Fibroblast of gingiva (primary cell): ENCODE measurements around the gene SKAP1.
"Not testable (repeated sequence)": the region's sequence is repeated elsewhere in the genome, so short reads cannot be mapped to it uniquely, and the experiment has no call there.

Experiments
- DNase-seq: peaks from one replicate; pipeline ENCODE4 v3.0.0-alpha.2; 2011; ENCODE audit warnings: low read depth

SKAP1 gene

GRCh38 chr17:48429638-48430586 is at the start of gene SKAP1:
Gene SKAP1, minus strand, starts transcription at chr17:48430214.
- DNase-seq: no peak

GRCh38 chr17:48479014-48479402 is 49.0 kb upstream of the SKAP1 start:
- DNase-seq: no peak

- DNase-seq: no peak
These were observed 48.4 kb upstream of the SKAP1 start for GRCh38 chr17:48478224-48479013.

GRCh38 chr17:48477221-48477620 is 47.2 kb upstream of the SKAP1 start:
- DNase-seq: no peak

GRCh38 chr17:48472411-48473281 is 42.6 kb upstream of the SKAP1 start:
- no peak for DNase-seq

- DNase-seq: no peak
These were observed 41.9 kb upstream of the SKAP1 start for GRCh38 chr17:48471817-48472410.

GRCh38 chr17:48470388-48471034 is 40.5 kb upstream of the SKAP1 start:
- DNase-seq: no peak

- no peak for DNase-seq
These were observed 39.2 kb upstream of the SKAP1 start for GRCh38 chr17:48469227-48469626.

- DNase-seq: no peak
These were observed 38.3 kb upstream of the SKAP1 start for GRCh38 chr17:48468299-48468698.

GRCh38 chr17:48465884-48466283 is 35.9 kb upstream of the SKAP1 start:
- no peak for DNase-seq

- DNase-seq: no peak
These were observed 33.5 kb upstream of the SKAP1 start for GRCh38 chr17:48463526-48463925.

- no peak for DNase-seq
These were observed 32.9 kb upstream of the SKAP1 start for GRCh38 chr17:48462946-48463345.

- no peak for DNase-seq
These were observed 30.0 kb upstream of the SKAP1 start for GRCh38 chr17:48460052-48460451.

GRCh38 chr17:48459070-48459844 is 29.2 kb upstream of the SKAP1 start:
- DNase-seq: no peak

GRCh38 chr17:48457080-48457836 is 27.2 kb upstream of the SKAP1 start:
- peak; percentile 4 for DNase-seq

- no peak for DNase-seq
These were observed 26.6 kb upstream of the SKAP1 start for GRCh38 chr17:48456589-48456988.

GRCh38 chr17:48455791-48456190 is 25.8 kb upstream of the SKAP1 start:
- no peak for DNase-seq

GRCh38 chr17:48453447-48453846 is 23.4 kb upstream of the SKAP1 start:
- no peak for DNase-seq

GRCh38 chr17:48451489-48451888 is 21.5 kb upstream of the SKAP1 start:
- DNase-seq: no peak

- not testable (repeated sequence) for DNase-seq
These were observed 19.3 kb upstream of the SKAP1 start for GRCh38 chr17:48449335-48449734.
